HG03342 (cell line): ENCODE measurements around the gene BCO1.
"Not testable (repeated sequence)": the region's sequence is repeated elsewhere in the genome, so short reads cannot be mapped to it uniquely, and the experiment has no call there.

Source experiments
- ATAC-seq: cut with Tn5 transposase; IDR thresholded peaks from one replicate; pipeline ENCODE4 v1.9.1; 2021; ENCODE audit warnings: mild to moderate bottlenecking, moderate library complexity; ENCODE audit not compliant: unreplicated experiment

Gene BCO1, protein sequence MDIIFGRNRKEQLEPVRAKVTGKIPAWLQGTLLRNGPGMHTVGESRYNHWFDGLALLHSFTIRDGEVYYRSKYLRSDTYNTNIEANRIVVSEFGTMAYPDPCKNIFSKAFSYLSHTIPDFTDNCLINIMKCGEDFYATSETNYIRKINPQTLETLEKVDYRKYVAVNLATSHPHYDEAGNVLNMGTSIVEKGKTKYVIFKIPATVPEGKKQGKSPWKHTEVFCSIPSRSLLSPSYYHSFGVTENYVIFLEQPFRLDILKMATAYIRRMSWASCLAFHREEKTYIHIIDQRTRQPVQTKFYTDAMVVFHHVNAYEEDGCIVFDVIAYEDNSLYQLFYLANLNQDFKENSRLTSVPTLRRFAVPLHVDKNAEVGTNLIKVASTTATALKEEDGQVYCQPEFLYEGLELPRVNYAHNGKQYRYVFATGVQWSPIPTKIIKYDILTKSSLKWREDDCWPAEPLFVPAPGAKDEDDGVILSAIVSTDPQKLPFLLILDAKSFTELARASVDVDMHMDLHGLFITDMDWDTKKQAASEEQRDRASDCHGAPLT

DNA sequence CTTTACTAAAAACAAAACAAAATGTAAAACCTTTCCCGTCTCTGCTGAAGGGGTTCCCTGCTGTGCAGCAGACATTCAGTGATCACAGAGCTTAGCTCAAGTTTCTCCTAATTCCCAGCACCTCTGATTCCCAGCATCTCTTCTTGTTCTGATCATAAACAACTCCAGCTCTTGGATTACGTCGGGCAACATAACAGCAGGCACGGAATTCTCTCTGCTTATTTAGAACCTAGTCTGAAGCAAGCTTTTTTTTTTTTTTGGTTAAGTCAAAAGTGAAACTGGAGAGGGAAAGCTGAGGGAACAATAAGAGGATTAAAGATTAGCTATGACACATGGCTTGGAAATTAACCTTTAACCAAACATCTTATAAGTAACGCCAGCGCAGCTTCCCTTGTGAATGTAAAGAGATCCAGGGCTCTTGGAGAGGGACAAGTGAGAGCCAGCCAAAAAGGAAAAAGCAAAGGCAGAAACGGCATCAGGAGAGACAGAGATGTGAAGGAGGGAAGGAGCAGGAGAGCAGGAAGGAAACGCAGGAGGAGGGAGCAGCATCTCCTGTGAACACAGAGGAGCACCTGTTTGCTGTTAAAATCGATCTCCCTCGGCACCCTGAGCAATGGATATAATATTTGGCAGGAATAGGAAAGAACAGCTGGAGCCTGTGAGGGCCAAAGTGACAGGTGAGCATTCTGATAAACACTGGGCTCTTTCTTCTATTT is at the start of gene BCO1:
Gene BCO1 (plus strand): TSS at position 394 of the 716 bp plus-strand sequence. CDS start 220 bp downstream, at position 614.
- ATAC-seq: no peak

DNA sequence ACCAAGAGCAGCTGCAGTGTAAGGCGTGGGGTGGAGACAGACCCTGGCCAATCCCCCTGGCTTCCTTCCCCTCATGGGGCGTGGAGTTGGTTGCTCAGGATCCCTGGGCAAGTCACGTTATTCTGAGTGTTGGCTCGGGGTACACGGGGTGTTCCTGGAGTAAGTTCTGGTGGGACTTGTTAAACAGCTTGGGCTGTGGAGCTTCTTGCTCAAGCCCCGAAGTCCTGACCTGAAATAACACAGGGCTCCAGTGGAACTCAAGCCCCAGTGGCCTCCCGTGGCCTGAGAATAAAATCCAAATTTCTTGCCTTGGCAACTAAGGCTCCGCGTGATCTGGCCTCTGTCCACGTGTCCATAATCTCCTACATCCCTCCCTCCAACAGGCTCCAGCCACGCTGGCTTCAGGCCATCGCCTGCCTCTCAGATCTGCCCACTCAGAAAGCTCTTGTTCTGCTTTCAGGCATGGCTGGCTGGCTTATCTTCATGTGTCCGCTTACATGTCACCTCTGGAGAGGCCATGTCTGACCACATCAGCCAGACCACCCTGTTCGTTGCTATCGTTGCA is 49.3 kb upstream of the BCO1 start:
- ATAC-seq: no peak

DNA sequence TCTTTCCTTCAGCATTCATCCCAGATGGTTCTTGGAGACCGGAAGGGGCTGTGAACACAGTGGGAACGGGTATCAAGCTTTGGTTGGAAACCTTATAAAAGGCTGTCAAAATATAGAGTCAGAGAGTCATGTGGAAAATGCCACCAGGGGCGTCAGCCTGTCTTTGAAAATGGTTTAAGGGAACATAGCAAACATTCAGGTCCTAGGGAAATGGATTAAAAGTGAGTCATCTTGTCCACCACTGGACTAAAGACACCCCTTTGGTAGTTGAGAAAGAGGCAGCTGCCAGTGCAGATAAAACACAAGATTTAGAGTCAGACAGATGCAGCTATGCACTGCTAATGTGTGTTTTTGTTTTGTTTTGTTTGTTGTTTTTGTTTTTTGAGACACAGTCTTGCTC is 47.8 kb upstream of the BCO1 start:
- ATAC-seq: no peak

DNA sequence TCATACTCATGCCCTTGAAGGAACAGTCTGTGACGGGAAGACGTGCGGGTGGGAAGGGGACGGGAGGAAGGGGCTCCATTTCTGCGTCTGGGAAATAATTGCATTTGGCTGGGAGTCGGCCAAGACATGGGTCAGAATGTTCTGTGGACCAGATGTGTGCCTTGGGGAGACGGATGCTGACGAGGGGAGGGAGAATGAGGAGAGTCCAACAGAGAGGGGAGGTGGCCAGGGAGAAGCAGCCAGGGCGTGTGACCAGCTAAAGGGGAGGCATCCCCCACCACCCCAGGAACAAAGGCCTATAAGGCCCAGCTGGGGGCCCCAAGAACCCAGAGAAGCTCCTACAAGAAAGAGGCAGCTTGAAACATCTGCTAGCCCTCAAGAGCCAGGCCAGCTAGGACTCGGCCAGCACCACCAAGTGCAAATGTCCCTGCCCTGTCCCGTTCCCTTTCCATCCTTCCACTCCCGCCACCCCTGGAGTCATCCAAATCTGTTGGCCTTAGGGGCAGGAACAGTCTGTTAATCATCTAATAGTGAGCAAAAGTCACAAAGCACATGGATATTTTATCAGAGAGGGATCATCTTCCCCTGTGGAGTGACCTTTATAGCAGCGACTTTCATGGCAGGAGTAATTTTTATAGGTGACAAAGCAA is 42.5 kb upstream of the BCO1 start:
- no peak for ATAC-seq

DNA sequence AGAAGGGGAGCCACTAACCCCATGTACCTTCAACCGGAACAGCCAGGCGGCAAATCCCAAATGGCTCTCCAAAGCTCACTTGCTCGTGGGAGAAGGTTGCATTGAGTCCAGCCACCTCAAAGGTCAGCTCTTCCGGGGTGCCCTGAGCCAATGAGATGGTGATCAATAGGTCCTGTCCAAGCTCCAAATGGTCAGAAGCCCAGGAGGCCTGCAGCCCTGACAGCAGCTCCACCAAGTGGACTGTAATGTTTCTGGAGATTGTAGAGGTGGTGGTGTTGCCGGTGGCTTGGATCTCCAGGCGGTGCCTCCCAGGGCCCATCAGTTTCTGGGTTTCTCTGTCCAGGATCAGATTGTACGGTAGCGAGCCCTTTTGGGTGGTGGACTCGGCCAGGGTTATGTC is 39.9 kb upstream of the BCO1 start:
- ATAC-seq: no peak

DNA sequence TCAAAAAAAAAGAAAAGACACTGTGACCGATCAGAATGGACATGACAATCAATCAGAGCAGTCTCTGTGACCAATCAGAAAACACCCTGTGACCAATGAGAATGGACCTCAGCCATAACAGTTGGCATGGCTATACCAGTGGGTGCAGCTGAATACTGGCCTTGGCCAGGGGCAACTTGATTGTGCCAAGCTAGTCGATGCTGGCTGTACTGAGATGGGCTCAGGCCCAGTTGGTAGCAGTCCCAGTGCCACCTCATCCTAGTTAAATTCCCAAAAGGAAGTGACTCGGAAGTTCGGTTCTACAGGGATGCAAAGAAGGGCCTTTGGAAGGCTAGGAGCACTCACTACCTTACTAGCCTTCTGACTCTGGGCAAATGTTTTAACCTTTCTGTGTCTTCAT is 37.2 kb upstream of the BCO1 start:
- no peak for ATAC-seq

DNA sequence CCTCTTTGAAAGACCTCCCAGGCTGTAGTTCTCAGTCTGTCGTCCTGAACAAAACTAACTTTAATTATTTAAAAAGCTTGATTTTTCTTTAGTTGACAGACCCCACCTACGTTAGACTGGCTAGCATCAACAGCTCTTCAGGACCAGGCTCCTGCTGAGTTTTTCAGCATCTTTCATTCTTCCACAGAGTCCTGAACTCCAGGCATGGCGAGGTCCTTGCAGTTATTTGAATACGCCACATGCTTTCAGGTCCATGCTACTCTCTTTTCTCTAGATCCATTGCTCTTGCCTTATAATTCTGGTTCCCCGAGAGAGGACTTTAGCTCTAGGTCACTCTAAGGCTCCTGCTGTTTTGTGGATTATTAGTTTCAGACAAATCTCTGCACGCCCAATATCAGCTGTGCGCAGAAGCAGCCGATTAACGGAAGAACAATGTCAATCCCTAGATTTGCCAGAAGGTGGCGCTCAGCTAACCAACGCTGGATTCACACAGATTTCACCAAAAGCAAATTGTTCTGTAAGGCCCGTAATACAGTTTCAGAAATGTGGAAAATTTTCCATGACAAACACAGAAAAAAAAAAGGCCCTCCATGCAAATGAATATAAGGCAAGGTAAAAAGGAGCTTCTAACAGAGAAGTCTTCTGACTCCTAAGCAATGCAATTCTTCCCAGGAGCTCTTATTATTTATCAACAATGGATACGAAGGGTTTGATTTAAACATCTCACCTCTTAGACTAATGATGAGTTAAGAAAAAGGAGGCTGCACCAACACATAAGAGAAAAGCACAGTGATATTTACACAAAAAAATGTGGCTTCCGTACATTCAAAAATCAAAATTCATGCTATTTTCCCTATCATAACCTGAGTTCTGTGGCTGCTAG is 33.5 kb upstream of the BCO1 start:
- no peak for ATAC-seq

DNA sequence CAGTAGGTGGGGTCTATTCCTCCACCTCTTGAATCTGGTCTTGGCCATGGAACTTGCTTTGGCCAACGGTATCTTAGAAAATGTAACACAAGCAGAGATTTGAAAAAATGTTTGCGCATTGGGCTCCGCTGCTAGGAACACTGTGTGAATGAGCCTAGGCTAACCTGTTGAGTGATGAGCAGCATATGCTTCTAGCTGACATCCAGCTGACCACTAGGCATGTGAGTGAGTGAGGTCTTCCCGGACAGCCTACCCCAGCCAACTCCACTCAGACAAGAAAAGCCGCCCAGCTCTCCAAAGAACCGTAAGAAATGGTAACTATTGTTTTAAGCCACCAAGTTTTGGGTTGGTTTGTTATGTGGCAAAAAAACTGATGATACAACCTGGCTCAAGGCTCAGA is 31.4 kb upstream of the BCO1 start:
- ATAC-seq: no peak

DNA sequence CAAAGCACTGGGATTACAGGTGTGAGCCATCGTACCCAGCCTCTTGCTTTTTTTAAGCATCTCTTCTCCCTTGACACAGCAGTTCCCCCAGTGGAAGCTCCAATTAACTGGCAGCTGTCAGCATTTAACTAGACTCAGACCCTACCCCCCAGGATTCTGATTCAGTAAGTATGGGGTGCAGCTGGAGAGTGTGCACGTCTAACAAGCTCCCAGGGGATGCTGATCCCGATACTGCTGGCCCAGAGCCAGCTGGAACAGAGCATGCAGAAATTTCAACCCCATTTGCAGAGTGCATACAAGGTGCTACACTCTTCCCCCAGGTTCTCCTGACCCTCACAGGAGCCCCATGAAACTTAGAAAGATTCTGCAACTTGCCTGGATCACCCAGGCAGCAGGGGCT is 27.7 kb upstream of the BCO1 start:
- no peak for ATAC-seq

DNA sequence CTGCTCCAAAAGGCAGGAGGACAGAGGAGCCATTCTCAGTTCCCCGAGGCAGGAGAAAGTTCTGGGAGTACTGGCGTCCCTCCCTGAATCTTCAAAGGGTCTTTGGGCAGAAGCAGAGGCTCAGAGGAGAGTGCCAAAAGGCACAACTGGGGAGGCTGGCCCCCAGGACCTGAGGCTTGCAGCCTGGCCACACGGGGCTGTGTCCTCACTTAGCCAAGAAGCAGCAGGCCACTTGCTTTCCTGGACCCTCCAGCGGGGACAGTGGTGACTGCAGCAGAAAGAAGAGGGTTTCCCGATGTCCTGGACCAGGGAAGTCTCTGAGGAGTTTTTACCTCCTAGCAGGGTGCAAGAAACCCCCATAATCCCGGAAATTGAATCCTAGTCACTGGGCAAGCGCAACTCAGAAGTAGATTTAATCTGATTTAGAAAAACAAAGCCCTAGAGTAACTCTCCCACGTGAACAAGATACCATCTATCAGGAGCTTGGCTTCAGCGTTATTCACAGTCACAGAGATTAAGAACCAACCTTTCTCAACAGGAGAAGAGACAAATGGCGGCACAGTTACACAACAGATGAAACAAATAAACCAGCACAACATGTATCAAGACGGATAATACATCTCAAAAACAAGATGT is 25.5 kb upstream of the BCO1 start:
- ATAC-seq: no peak

DNA sequence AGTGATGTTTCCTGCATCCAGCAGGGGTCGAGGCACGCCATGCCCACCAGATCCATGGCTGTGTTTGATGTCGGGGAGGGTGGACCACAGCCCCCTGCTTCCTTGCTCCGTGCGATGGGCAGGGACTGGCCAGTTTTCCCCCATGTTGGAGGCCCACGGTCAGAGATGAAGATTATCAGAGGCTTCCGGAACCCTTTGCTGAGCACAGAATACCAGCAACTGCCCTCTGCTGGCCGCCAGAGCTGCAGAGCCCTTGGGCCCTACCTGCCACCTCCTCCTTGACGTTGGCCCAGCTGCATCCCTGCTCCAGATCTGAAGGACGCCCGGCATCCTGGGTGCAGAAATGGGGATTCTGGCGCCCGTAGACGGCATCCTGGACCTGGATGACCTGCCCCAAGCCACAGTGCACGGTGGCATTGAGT is 23.7 kb upstream of the BCO1 start:
- no peak for ATAC-seq

DNA sequence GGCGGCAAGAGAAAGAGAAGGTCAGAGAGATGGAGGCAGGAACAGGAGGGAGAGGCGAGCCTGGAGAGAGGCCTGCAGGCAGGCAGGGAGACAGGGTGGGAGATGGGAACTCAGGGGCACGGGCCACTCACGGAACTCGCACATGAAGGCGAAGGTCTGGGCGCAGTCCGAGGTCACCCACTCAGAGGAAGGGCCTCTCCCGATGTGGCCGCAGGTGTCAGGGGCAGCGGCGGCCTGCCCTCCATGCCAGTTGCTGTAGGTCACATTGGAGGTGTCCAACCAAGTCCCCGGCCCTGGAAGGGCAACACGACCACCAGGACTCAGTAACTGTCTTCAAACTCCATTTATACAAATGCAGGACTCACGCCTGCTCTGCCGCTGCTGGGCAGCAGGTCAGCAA is 22.4 kb upstream of the BCO1 start:
- ATAC-seq: no peak

DNA sequence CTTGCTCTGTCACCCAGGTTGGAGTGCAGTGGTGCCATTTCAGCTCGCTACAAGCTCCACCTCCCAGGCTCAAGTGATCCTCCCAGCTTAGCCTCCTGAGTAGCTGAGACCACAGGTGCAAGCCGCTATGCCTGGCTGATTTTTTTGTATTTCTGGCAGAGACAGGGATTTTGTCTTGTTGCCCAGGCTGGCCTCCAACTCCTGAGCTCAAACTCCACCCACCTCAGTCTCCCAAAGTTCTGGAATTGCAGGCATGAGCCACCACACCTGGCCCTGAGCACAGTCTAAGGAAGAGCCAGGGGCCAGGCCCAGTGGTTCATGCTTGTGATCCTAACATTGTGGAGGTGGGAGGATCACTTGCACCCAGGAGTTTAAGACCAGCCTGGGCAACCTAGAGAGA is 21.8 kb upstream of the BCO1 start:
- ATAC-seq: no peak

DNA sequence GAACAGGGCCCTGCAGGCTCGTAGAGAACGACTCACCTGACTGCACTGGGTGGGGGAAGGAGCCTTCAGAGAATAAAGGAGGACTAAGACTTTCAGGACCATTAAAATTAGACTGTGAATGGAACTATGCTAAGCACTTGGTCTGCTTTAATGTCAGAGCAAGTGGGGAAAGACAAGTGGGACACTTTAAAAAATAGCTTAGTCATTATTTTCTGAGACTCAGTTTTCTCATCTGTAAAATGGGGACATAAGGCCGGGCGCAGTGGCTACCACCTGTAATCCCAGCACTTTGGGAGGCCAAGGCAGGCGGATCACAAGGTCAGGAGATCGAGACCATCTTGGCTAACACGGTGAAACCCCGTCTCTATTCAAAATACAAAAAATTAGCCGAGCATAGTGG is 19.3 kb upstream of the BCO1 start:
- ATAC-seq: no peak

DNA sequence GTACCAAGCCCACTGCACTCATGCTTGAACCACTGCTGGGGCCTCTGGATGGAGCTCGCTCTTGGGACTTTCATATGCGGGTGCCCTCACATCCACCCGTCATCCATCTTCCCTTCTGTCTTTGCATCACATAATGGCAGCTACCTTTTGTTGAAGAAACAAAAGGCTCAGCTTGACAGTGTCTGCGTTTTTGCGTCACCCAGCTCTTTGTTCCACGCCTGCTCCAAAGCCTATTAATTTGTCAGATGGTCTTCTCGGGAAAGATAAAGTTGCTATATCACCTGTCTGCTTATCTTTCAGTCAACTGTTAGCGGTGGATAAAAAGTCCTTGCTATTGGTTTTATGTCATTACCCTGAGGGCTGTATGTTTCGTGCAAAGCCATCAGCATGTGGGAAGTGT is 18.1 kb upstream of the BCO1 start:
- no peak for ATAC-seq

DNA sequence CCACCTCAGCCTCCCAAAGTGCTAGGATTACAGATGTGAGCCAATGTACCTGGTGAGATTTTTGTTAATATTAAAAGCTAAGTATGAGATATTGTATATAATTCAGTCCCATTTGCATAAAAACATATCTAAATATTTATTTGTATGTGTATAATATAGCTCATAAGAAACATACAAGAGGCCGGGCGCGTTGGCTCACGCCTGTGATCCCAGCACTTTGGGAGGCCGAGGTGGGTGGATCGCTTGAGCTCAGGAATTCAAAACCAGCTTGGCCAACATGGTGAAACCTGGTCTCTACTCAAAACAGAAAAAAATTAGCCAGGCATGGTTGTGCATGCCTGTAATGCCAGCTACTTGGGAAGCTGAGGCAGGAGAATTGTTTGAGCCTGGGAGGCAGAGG is 16.8 kb upstream of the BCO1 start:
- no peak for ATAC-seq

DNA sequence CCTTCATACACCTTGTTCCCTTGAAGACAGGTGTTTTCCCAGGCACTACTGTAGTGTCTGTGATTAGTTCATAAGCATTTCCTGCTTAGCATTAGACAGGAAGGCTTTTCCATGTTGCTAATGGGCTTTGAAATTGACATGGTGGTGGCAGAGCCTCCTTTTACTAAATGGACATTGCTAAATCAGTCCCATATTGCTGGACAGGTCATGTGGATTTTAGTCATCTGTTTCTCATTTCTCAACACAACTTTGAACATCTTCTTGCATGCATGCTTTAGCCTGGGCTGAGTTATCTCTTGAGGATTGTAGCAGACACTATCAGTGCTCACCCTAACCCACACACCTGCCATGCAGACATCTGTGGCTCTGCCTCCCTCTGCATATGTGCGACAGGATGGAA is 13.7 kb upstream of the BCO1 start:
- ATAC-seq: no peak

DNA sequence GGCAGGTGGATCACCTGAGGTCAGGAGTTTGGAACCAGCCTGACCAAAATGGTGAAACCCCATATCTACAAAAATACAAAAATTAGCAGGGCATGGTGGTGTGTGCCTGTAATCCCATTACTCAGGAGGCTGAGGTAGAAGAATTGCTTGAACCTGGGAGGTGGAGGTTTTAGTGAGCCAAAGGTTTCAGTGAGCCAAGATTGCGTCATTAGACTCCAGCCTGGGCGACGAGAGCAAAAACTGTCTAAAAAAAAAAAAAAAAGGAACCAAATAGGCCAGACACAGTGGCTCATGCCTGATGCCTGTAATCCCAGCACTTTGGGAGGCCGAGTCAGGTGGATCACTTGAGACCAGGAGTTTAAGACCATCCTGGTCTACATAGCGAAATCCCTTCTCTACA is 12.8 kb upstream of the BCO1 start:
- ATAC-seq: not testable (repeated sequence)

DNA sequence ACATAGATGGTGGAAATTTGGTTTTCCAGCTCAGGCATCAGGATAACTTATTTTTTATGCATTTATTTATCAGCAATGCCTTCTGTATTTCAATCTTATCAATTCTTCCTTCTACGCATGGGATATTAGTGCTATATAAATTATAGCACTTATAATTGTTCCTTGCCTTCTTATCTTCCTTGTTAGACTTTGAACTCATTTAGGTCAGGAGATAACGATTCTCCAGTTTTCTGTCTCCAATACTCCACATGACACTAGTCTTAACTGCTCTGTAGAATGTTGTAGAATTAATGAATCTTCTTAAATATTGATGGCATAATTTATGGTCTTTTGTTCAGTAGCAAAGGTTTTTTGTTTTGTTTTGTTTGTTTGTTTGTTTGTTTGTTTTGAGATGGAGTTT is 10.7 kb upstream of the BCO1 start:
- ATAC-seq: no peak

DNA sequence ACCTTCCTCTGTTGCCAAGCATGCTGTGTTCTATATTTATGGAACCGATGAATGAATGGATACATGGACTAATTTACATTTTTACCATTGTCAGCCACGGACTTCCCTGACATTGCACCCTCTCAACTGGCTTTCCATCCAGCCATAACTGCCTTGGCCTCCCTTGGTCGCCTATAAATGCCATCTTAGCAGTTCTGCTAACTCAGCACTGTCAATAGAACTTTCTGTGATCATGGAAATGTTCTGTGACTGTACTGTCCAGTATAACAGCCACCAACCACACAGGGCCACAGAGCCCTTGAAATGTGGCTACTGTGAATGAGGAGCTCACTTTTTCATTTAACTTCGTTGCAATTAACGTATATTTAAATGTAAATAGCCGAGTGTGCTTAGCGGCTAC is 8.7 kb upstream of the BCO1 start:
- ATAC-seq: no peak
